OCI-LY1 (cell line): ENCODE measurements around the gene CELSR1.

Source experiments
- H2AFZ ChIP-seq: fragments of 200-600 bp; sonication (generic), shearing (Covaris generic); 2 replicates; pipeline ENCODE4 v1.6.0; 2014; ENCODE audit warnings: antibody characterized with exemption, mild to moderate bottlenecking, low read length
- H3F3A ChIP-seq: fragments of 200-600 bp; sonication (generic), shearing (Covaris generic); 2 replicates; pipeline ENCODE4 v1.6.0; 2014; ENCODE audit warnings: mild to moderate bottlenecking, antibody characterized with exemption, low read length, moderate library complexity; ENCODE audit not compliant: insufficient read depth
- H3K27ac ChIP-seq: fragments of 200-600 bp; sonication (generic); 2 replicates; pipeline ENCODE4 v1.5.1; 2014; ENCODE audit warnings: low read length, mixed run types, mild to moderate bottlenecking, low read depth; ENCODE audit not compliant: poor library complexity, severe bottlenecking
- H3K27me3 ChIP-seq: fragments of 200-600 bp; sonication (generic); 2 replicates; pipeline ENCODE4 v1.6.0; 2014; ENCODE audit warnings: antibody characterized with exemption, mild to moderate bottlenecking, low read length, moderate library complexity; ENCODE audit not compliant: insufficient read depth
- H3K36me3 ChIP-seq: fragments of 200-600 bp; sonication (generic); 2 replicates; pipeline ENCODE4 v1.6.1; 2014; ENCODE audit warnings: mild to moderate bottlenecking, antibody characterized with exemption, low read length, moderate library complexity, mixed read lengths; ENCODE audit not compliant: insufficient read depth
- H3K4me1 ChIP-seq: fragments of 200-600 bp; sonication (generic); 2 replicates; pipeline ENCODE4 v1.5.1; 2014; ENCODE audit warnings: mild to moderate bottlenecking, low read length, moderate library complexity; ENCODE audit not compliant: insufficient read depth, severe bottlenecking
- H3K4me2 ChIP-seq: fragments of 200-600 bp; sonication (generic), shearing (Covaris generic); 2 replicates; pipeline ENCODE4 v1.6.1; 2014; ENCODE audit warnings: low read length
- H3K4me3 ChIP-seq: fragments of 200-600 bp; sonication (generic); 2 replicates; pipeline ENCODE4 v1.5.1; 2014; ENCODE audit warnings: low read length, low read depth, mild to moderate bottlenecking, mixed read lengths; ENCODE audit not compliant: poor library complexity, severe bottlenecking
- H3K79me2 ChIP-seq: fragments of 200-600 bp; shearing (Covaris generic); 2 replicates; pipeline ENCODE4 v1.6.1; 2016; ENCODE audit warnings: mixed run types, low read length, mixed read lengths; ENCODE audit not compliant: insufficient read depth
- H3K9ac ChIP-seq: fragments of 200-600 bp; sonication (generic), shearing (Covaris generic); 2 replicates; pipeline ENCODE4 v1.6.1; 2014; ENCODE audit warnings: mild to moderate bottlenecking, low read length, mixed read lengths
- H3K9me2 ChIP-seq: fragments of 200-600 bp; sonication (generic), shearing (Covaris generic); 2 replicates; pipeline ENCODE4 v1.6.1; 2014; ENCODE audit warnings: low read depth, mild to moderate bottlenecking, low read length, mixed read lengths
- H3K9me3 ChIP-seq: fragments of 200-600 bp; shearing (Covaris generic); 2 replicates; pipeline ENCODE4 v1.6.1; 2014; ENCODE audit warnings: low read length, mixed read lengths
- H4K20me1 ChIP-seq: fragments of 200-600 bp; sonication (generic), shearing (Covaris generic); 2 replicates; pipeline ENCODE4 v1.6.0; 2016; ENCODE audit warnings: mild to moderate bottlenecking, low read length; ENCODE audit not compliant: insufficient read depth
- EZH2 ChIP-seq: fragments of 200-600 bp; sonication (generic), shearing (Covaris generic); IDR thresholded peaks from 2 replicates; pipeline ENCODE4 v1.8.0; 2017; ENCODE audit warnings: borderline replicate concordance, mixed run types, mild to moderate bottlenecking, antibody characterized with exemption, low read length, moderate library complexity, mixed read lengths
- TF ChIP-seq, protein P1 (sequence below): fragments of 200-600 bp; sonication (generic), shearing (Covaris generic); IDR thresholded peaks from 2 replicates; pipeline ENCODE4 v1.5.1; 2017; ENCODE audit warnings: mild to moderate bottlenecking, antibody characterized with exemption, low read length, moderate library complexity, mixed read lengths

Gene CELSR1

GRCh38 chr22:46573781-46574437 lies 36.5 kb upstream of the CELSR1 start:
- H3K36me3 ChIP-seq: no peaks in the 10 kb centered on the region; the same call in 1 of the 2 replicates
- no peak overlapping the region for H3K4me2 ChIP-seq
- H3K9me3 ChIP-seq: peaks cover 7% of the 10 kb centered on the region
- no peaks in the 10 kb centered on the region for H3K9me2 ChIP-seq
- peaks cover 7% of the 10 kb centered on the region for H3K4me1 ChIP-seq
- H3K27ac ChIP-seq: no peak overlapping the region
- H3K4me3 ChIP-seq: no peak overlapping the region
- TF ChIP-seq, protein P1, sequence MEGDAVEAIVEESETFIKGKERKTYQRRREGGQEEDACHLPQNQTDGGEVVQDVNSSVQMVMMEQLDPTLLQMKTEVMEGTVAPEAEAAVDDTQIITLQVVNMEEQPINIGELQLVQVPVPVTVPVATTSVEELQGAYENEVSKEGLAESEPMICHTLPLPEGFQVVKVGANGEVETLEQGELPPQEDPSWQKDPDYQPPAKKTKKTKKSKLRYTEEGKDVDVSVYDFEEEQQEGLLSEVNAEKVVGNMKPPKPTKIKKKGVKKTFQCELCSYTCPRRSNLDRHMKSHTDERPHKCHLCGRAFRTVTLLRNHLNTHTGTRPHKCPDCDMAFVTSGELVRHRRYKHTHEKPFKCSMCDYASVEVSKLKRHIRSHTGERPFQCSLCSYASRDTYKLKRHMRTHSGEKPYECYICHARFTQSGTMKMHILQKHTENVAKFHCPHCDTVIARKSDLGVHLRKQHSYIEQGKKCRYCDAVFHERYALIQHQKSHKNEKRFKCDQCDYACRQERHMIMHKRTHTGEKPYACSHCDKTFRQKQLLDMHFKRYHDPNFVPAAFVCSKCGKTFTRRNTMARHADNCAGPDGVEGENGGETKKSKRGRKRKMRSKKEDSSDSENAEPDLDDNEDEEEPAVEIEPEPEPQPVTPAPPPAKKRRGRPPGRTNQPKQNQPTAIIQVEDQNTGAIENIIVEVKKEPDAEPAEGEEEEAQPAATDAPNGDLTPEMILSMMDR: no peak
- no peak for TF ChIP-seq EZH2
- H3F3A ChIP-seq: no peaks in the 10 kb centered on the region
- no peak overlapping the region for H3K9ac ChIP-seq
- peaks cover 11% of the 10 kb centered on the region for H3K27me3 ChIP-seq
- H2AFZ ChIP-seq: no peak overlapping the region
- H3K79me2 ChIP-seq: no peaks in the 10 kb centered on the region
- H4K20me1 ChIP-seq: no peaks in the 10 kb centered on the region

DNA sequence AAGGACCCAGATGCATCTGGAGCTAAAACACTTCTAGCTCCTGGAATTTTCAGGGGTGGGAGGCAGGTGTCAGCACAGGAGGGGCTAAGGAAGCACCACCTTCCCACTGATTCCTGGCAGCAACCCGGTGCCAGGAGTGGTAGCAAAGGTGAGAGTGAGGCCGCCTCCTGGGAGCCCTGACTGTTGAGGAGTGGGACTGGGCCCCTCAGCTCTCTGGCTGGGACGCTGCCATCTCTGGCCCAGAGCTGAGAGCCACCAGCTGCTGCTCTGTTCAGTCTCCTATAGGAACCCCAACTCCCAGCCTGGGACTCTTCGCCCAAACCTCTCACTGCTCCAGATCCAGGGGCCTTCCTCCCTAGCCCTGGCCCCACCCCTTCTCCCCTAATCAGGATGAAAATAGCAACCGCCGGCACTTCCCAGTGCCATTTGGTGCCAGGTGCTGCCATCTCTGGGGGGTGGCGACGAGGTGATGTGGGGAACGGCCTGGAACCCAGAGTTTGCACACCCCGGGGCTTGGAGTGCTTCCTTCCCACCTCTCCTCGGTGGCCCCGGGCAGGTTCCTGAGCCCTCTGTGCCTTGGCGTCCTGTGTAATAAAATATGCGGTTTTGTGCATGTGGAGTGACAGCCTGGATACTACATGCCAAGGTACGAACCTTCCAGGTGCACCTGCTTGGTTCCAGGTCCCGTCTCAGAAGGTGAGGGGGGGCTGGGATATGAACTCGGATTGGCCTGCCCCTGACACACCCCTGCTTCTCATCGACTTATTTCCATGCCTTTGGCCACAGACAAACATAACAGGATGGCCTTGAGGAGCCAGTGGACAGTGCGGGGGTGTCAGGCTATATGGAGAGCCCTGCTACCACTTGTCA lies 35.7 kb upstream of the CELSR1 start:
- no peaks in the 10 kb centered on the region for H3K9me2 ChIP-seq
- H3K27me3 ChIP-seq: peaks cover 11% of the 10 kb centered on the region
- H3K9ac ChIP-seq: no peak overlapping the region
- H3K4me1 ChIP-seq: peaks cover 7% of the 10 kb centered on the region
- H3K27ac ChIP-seq: no peak overlapping the region
- no peak overlapping the region for H2AFZ ChIP-seq
- H3K79me2 ChIP-seq: no peaks in the 10 kb centered on the region
- H3F3A ChIP-seq: no peaks in the 10 kb centered on the region
- TF ChIP-seq, protein P1: no peak
- no peak for TF ChIP-seq EZH2
- peaks cover 7% of the 10 kb centered on the region for H3K9me3 ChIP-seq
- H3K4me3 ChIP-seq: no peak overlapping the region
- H4K20me1 ChIP-seq: no peaks in the 10 kb centered on the region
- H3K4me2 ChIP-seq: no peak overlapping the region
- no peaks in the 10 kb centered on the region; the same call in 1 of the 2 replicates for H3K36me3 ChIP-seq

DNA sequence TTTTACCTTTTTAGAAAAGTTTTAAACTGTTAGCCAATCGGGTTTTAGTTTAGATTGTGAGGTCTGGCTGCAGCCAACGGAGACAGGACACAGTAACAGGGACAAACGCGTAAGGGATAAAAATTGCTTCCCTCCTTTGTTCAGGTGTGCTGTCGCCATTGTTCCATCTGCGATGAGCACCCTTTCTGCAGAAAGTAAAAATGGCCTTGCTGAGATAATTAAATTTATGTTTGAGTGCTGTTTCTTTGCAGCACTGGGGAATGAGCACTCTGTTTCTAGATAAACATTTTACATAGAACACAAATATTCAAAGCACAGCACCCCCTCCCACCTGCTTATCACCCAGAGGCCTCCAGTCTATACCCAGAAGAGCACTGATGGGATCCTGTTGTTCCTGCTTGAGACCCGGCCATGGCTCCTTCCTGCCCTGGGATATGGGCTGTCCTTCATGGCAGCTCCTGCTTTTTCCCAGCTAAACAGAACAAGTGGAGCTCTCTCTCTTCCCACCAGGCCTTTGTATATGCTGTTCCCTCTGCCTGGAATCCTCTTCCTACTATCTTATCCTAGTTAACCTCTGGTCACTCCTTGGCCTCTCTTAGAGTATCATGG lies 34.3 kb upstream of the CELSR1 start:
- H2AFZ ChIP-seq: no peak overlapping the region
- H3K9me2 ChIP-seq: no peaks in the 10 kb centered on the region
- H3K27me3 ChIP-seq: peaks cover 5% of the 10 kb centered on the region; the same call in 1 of the 2 replicates
- no peaks in the 10 kb centered on the region for H4K20me1 ChIP-seq
- H3K9ac ChIP-seq: no peak overlapping the region
- no peak overlapping the region for H3K27ac ChIP-seq
- no peak for TF ChIP-seq EZH2
- TF ChIP-seq, protein P1: no peak
- H3K4me2 ChIP-seq: no peak overlapping the region
- no peaks in the 10 kb centered on the region for H3K4me1 ChIP-seq
- peaks cover 7% of the 10 kb centered on the region for H3K9me3 ChIP-seq
- H3K36me3 ChIP-seq: no peaks in the 10 kb centered on the region; the same call in 1 of the 2 replicates
- no peak overlapping the region for H3K4me3 ChIP-seq
- H3K79me2 ChIP-seq: no peaks in the 10 kb centered on the region
- H3F3A ChIP-seq: no peaks in the 10 kb centered on the region
